HepG2 (cell line): ENCODE measurements around the gene SPTBN4. TPM values are rescaled to one million over a fixed set of nuclear protein-coding genes. Genes with fewer than 3 reads are reported as not detected.

Source experiments
- CBX5 ChIP-seq: sonication (generic); formaldehyde crosslinking; IDR thresholded peaks from 2 replicates; pipeline ENCODE4 v1.4.0; 2020; ENCODE audit warnings: missing genetic modification reagents, borderline replicate concordance
- HMGXB3 ChIP-seq: sonication (generic); formaldehyde crosslinking; IDR thresholded peaks from 2 replicates; pipeline ENCODE4 v1.4.0; 2020; ENCODE audit warnings: missing genetic modification reagents, borderline replicate concordance
- NFRKB ChIP-seq: fragments of 450-650 bp; IDR thresholded peaks from 2 replicates; pipeline ENCODE4 v1.6.1; 2017
- NR2C2 ChIP-seq: sonication (generic); formaldehyde crosslinking; IDR thresholded peaks from 2 replicates; pipeline ENCODE4 v1.4.0; 2020; ENCODE audit warnings: missing genetic modification reagents, mild to moderate bottlenecking, moderate library complexity, borderline replicate concordance
- NR2F6 ChIP-seq, 2 experiments: IDR thresholded peaks; 2 replicates each; pipeline ENCODE4 v1.6.1; 2016; ENCODE audit warnings: antibody characterized with exemption in 1 of 2, mild to moderate bottlenecking in 1 of 2
- SAP130 ChIP-seq: IDR thresholded peaks from 2 replicates; pipeline ENCODE4 v1.6.1; 2016; ENCODE audit warnings: low read depth
- ZNF230 ChIP-seq: sonication (generic); formaldehyde crosslinking; IDR thresholded peaks from 2 replicates; pipeline ENCODE4 v1.4.0; 2020; ENCODE audit warnings: mild to moderate bottlenecking, missing genetic modification reagents
- ZNF564 ChIP-seq: sonication (generic); formaldehyde crosslinking; IDR thresholded peaks from 2 replicates; pipeline ENCODE4 v1.8.1; 2023; ENCODE audit warnings: mild to moderate bottlenecking, missing genetic modification reagents
- ZNF597 ChIP-seq: sonication (generic); formaldehyde crosslinking; IDR thresholded peaks from 2 replicates; pipeline ENCODE4 v1.5.0; 2020; ENCODE audit warnings: missing genetic modification reagents
- ZNF607 ChIP-seq: sonication (generic); formaldehyde crosslinking; IDR thresholded peaks from 2 replicates; pipeline ENCODE4 v1.5.1; 2020; ENCODE audit warnings: missing genetic modification reagents, mild to moderate bottlenecking, borderline replicate concordance
- ZNF839 ChIP-seq: sonication (generic); formaldehyde crosslinking; IDR thresholded peaks from 2 replicates; pipeline ENCODE4 v1.4.0; 2020; ENCODE audit warnings: missing genetic modification reagents, mild to moderate bottlenecking, borderline replicate concordance
- polyA plus RNA-seq, 8 experiments: library from polyadenylated mRNA; depleted of rRNA in 3 of 8; stranded (reverse) in 7 of 8; unstranded in 1 of 8; fragments of >200 nt; fragmentation: Illumina TruSeq in 4 of 8; extraction: Trizol in 4 of 8; gene quantifications; 2 replicates each; pipeline versions ENCODE4 v1.2.1 to v1.2.3, GENCODE V29; 2011 to 2016; ENCODE audit warnings: low read depth in 4 of 8, missing spikeins in 1 of 8, mixed read lengths in 1 of 8; ENCODE audit not compliant: insufficient read depth in 1 of 8
- total RNA-seq, 5 experiments: library from RNA; depleted of rRNA; stranded (reverse); fragments of >200 nt; fragmentation: Illumina TruSeq; extraction: Trizol; gene quantifications; 2 replicates each; pipeline ENCODE4 v1.2.3, GENCODE V29; 2016; ENCODE audit warnings: low read depth in 1 of 5
- TF ChIP-seq, protein P1 (sequence below): sonication (generic); formaldehyde crosslinking; IDR thresholded peaks from 2 replicates; pipeline ENCODE4 v1.4.0; 2020; ENCODE audit warnings: mild to moderate bottlenecking, missing genetic modification reagents, borderline replicate concordance
- TF ChIP-seq, protein P2 (sequence below): sonication (generic); formaldehyde crosslinking; IDR thresholded peaks from 2 replicates; pipeline ENCODE4 v1.5.0; 2020; ENCODE audit warnings: mild to moderate bottlenecking, missing genetic modification reagents, borderline replicate concordance

Gene SPTBN4
- total and polyA plus RNA-seq, 2 of the 13 experiments (the other 11 are each of a cell fraction or from before 2014, with no cell fraction given) = 0.11 TPM

- TF ChIP-seq, protein P1, sequence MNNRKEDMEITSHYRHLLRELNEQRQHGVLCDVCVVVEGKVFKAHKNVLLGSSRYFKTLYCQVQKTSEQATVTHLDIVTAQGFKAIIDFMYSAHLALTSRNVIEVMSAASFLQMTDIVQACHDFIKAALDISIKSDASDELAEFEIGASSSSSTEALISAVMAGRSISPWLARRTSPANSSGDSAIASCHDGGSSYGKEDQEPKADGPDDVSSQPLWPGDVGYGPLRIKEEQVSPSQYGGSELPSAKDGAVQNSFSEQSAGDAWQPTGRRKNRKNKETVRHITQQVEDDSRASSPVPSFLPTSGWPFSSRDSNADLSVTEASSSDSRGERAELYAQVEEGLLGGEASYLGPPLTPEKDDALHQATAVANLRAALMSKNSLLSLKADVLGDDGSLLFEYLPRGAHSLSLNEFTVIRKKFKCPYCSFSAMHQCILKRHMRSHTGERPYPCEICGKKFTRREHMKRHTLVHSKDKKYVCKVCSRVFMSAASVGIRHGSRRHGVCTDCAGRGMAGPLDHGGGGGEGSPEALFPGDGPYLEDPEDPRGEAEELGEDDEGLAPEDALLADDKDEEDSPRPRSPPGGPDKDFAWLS (CRISPR knock-in tag) = no peak
- TF ChIP-seq, protein P2, sequence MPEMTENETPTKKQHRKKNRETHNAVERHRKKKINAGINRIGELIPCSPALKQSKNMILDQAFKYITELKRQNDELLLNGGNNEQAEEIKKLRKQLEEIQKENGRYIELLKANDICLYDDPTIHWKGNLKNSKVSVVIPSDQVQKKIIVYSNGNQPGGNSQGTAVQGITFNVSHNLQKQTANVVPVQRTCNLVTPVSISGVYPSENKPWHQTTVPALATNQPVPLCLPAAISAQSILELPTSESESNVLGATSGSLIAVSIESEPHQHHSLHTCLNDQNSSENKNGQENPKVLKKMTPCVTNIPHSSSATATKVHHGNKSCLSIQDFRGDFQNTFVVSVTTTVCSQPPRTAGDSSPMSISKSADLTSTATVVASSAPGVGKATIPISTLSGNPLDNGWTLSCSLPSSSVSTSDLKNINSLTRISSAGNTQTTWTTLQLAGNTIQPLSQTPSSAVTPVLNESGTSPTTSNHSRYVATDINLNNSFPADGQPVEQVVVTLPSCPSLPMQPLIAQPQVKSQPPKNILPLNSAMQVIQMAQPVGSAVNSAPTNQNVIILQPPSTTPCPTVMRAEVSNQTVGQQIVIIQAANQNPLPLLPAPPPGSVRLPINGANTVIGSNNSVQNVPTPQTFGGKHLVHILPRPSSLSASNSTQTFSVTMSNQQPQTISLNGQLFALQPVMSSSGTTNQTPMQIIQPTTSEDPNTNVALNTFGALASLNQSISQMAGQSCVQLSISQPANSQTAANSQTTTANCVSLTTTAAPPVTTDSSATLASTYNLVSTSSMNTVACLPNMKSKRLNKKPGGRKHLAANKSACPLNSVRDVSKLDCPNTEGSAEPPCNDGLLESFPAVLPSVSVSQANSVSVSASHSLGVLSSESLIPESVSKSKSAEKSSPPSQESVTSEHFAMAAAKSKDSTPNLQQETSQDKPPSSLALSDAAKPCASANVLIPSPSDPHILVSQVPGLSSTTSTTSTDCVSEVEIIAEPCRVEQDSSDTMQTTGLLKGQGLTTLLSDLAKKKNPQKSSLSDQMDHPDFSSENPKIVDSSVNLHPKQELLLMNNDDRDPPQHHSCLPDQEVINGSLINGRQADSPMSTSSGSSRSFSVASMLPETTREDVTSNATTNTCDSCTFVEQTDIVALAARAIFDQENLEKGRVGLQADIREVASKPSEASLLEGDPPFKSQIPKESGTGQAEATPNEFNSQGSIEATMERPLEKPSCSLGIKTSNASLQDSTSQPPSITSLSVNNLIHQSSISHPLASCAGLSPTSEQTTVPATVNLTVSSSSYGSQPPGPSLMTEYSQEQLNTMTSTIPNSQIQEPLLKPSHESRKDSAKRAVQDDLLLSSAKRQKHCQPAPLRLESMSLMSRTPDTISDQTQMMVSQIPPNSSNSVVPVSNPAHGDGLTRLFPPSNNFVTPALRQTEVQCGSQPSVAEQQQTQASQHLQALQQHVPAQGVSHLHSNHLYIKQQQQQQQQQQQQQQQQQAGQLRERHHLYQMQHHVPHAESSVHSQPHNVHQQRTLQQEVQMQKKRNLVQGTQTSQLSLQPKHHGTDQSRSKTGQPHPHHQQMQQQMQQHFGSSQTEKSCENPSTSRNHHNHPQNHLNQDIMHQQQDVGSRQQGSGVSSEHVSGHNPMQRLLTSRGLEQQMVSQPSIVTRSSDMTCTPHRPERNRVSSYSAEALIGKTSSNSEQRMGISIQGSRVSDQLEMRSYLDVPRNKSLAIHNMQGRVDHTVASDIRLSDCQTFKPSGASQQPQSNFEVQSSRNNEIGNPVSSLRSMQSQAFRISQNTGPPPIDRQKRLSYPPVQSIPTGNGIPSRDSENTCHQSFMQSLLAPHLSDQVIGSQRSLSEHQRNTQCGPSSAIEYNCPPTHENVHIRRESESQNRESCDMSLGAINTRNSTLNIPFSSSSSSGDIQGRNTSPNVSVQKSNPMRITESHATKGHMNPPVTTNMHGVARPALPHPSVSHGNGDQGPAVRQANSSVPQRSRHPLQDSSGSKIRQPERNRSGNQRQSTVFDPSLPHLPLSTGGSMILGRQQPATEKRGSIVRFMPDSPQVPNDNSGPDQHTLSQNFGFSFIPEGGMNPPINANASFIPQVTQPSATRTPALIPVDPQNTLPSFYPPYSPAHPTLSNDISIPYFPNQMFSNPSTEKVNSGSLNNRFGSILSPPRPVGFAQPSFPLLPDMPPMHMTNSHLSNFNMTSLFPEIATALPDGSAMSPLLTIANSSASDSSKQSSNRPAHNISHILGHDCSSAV (CRISPR knock-in tag) = no peak
- no peak for TF ChIP-seq NR2F6 (IDR thresholded peaks at IDR 0.05)
- peak; percentile 36; the same call in 1 of the 2 replicates for TF ChIP-seq NR2F6 (CRISPR knock-in tag; IDR thresholded peaks at IDR 0.05)
- TF ChIP-seq ZNF607 (CRISPR knock-in tag) = no peak
- 0 out of 2 replicates have a peak, but pooled peaks have one; percentile 69 for TF ChIP-seq HMGXB3
- TF ChIP-seq ZNF230 (CRISPR knock-in tag) = no peak
- TF ChIP-seq CBX5 (CRISPR knock-in tag) = no peak
- TF ChIP-seq ZNF564 (CRISPR knock-in tag) = peak; percentile 70; the same call in 1 of the 2 replicates
- peak; percentile 64 for TF ChIP-seq SAP130
- TF ChIP-seq ZNF597 (CRISPR knock-in tag) = no peak
- peak; percentile 74; the same call in 1 of the 2 replicates for TF ChIP-seq NR2C2 (CRISPR knock-in tag)
- no peak for TF ChIP-seq ZNF839
- no peak for TF ChIP-seq NFRKB
These were observed 5.1 kb upstream of the SPTBN4 start (continued) for GRCh38 chr19:40461669-40462221.
